Measurements from ENCODE around the gene DPH1. TPM values are rescaled to one million over a fixed set of nuclear protein-coding genes. Genes with fewer than 3 reads are reported as not detected.

The DPH1 gene
- total and polyA plus RNA-seq, 2 donors from 2014 or later: 23.3 to 49.4 TPM

DNA sequence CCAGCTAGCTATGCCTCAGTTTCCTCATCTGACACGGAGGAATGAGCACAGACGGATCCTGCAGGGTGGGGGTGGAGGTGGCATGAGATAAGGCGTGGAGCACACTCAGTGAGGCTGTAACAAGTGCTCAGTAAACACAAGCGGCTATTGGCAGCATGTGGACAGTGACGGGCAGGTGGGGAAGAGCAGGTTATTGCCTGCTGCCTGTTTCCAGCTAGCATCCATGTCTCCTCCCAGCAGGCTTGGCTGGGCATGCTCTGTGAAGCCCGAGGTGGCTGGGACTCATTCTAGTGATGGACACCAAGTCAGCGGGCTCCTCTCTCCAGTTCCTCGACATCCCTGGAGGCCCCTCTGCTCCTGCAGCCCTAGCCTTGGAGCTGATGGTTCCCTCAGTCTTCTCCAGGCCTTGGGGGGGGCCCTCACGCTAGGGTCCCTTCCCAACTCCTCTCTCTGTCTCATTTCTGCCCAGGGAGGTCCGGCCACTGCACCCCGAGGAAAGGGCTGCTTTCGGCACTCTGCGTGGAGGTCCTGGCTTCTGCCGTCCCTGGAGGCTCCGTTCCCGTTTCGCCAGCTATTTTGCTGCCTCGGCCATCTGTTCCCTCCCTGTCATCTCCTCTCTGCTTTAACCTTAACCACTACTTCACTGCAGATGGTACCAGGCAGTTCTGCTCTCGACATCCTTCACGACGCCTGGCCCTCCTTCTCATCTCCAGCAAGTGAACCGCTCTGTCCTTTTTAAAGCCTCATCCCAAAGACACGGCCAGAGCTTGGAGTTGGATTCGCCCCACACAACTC lies 11.0 kb upstream of the DPH1 start:
- intact Hi-C loops (cut with DNase I): no loop called here
- DNase-seq: no peak

GRCh38 chr17:2019723-2020122 lies 10.2 kb upstream of the DPH1 start:
- Histone ChIP-seq H3K4me1 (ENCODE audit: control insufficient read depth in 2 of 3, insufficient read depth in 2 of 3, low read depth in 1 of 3, low read length in 3 of 3) (peaks cover 0 to 14% (median 0%) of the 10 kb centered on the region in 3 donors), H3K4me3 (ENCODE audit: low read length in 3 of 3) (no peak overlapping the region), H3K9me3 (ENCODE audit: control insufficient read depth in 2 of 3, insufficient read depth in 1 of 3, low read length in 3 of 3) (no peaks in the 10 kb centered on the region), H3K9ac (ENCODE audit: low read length in 3 of 3) (no peak overlapping the region), H3K27me3 (ENCODE audit: control insufficient read depth, insufficient read depth, low read length) (peaks cover 4% of the 10 kb centered on the region), H3K27ac (ENCODE audit: low read depth in 2 of 2, low read length in 2 of 2) (no peak overlapping the region), H3K36me3 (ENCODE audit: control insufficient read depth in 2 of 3, insufficient read depth in 3 of 3, low read length in 3 of 3) (no peaks in the 10 kb centered on the region)
- no peak for TF ChIP-seq CTCF (IDR thresholded peaks at IDR 0.05; ENCODE audit: borderline replicate concordance, extremely low read depth, insufficient read depth)
- intact Hi-C loops (cut with DNase I): no loop called here
- DNase-seq (no peak), FAIRE-seq (no peak)

More for the DNA sequence above, 11.0 kb upstream of the DPH1 start:
- Histone ChIP-seq H3K4me1 (ENCODE audit: control insufficient read depth in 2 of 3, insufficient read depth in 2 of 3, low read depth in 1 of 3, low read length in 3 of 3) (peaks cover 0 to 12% (median 0%) of the 10 kb centered on the region in 3 donors), H3K9ac (ENCODE audit: low read length in 3 of 3) (no peak overlapping the region), H3K9me3 (ENCODE audit: control insufficient read depth in 2 of 3, insufficient read depth in 1 of 3, low read length in 3 of 3) (no peaks in the 10 kb centered on the region), H3K4me3 (ENCODE audit: low read length in 3 of 3) (no peak overlapping the region), H3K27me3 (ENCODE audit: control insufficient read depth, insufficient read depth, low read length) (peaks cover 4% of the 10 kb centered on the region), H3K36me3 (ENCODE audit: control insufficient read depth in 2 of 3, insufficient read depth in 3 of 3, low read length in 3 of 3) (no peaks in the 10 kb centered on the region), H3K27ac (ENCODE audit: low read depth in 2 of 2, low read length in 2 of 2) (no peak overlapping the region)
- FAIRE-seq: no peak
- no peak for TF ChIP-seq CTCF (IDR thresholded peaks at IDR 0.05; ENCODE audit: borderline replicate concordance, extremely low read depth, insufficient read depth)

GRCh38 chr17:2020721-2021120 lies 9.2 kb upstream of the DPH1 start:
- Histone ChIP-seq H3K4me3 (ENCODE audit: low read length in 3 of 3) (no peak overlapping the region), H3K9me3 (ENCODE audit: control insufficient read depth in 2 of 3, insufficient read depth in 1 of 3, low read length in 3 of 3) (no peaks in the 10 kb centered on the region), H3K27ac (ENCODE audit: low read depth in 2 of 2, low read length in 2 of 2) (no peak overlapping the region), H3K4me1 (ENCODE audit: control insufficient read depth in 2 of 3, insufficient read depth in 2 of 3, low read depth in 1 of 3, low read length in 3 of 3) (peaks cover 0 to 17% (median 0%) of the 10 kb centered on the region in 3 donors), H3K36me3 (ENCODE audit: control insufficient read depth in 2 of 3, insufficient read depth in 3 of 3, low read length in 3 of 3) (no peaks in the 10 kb centered on the region), H3K27me3 (ENCODE audit: control insufficient read depth, insufficient read depth, low read length) (peaks cover 4% of the 10 kb centered on the region), H3K9ac (ENCODE audit: low read length in 3 of 3) (no peak overlapping the region)
- intact Hi-C loops (cut with DNase I): no loop called here
- DNase-seq (no peak), FAIRE-seq (no peak)
- no peak for TF ChIP-seq CTCF (IDR thresholded peaks at IDR 0.05; ENCODE audit: borderline replicate concordance, extremely low read depth, insufficient read depth)
